Esophagus muscularis mucosa (tissue), 4 donors: ENCODE results near the gene UBE2R2. TPM values are rescaled to one million over a fixed set of nuclear protein-coding genes. Genes with fewer than 3 reads are reported as not detected.
A peak's percentile ranks its signal among the peaks of the same experiment; 100 is the strongest.

Experiments used
- DNase-seq: peaks from one replicate; pipeline ENCODE4 v3.0.0-alpha.2; 2017; ENCODE audit errors: extremely low spot score
- H3K27ac ChIP-seq, 4 donors: fragments of 200-600 bp; sonication (generic); replicated peaks in 1 of 4; 1 replicate in 3 of 4; 2 replicates in 1 of 4; pipeline ENCODE4 v1.5.1; 2016 to 2019; ENCODE audit warnings: mild to moderate bottlenecking in 1 of 4
- H3K27me3 ChIP-seq, 4 donors: fragments of 200-600 bp; sonication (generic); one replicate each; pipeline versions ENCODE4 v1.5.1 to v1.6.0; 2016 to 2019
- H3K36me3 ChIP-seq, 4 donors: fragments of 200-600 bp; sonication (generic); one replicate each; pipeline ENCODE4 v1.5.1; 2016 to 2019
- H3K4me1 ChIP-seq, 4 donors: fragments of 200-600 bp; sonication (generic); one replicate each; pipeline ENCODE4 v1.5.1; 2016 to 2019
- H3K4me3 ChIP-seq, 4 donors: fragments of 200-600 bp; sonication (generic); 1 replicate in 2 of 4; 2 replicates in 2 of 4; pipeline ENCODE4 v1.5.1; 2016 to 2019; ENCODE audit warnings: mild to moderate bottlenecking in 4 of 4, moderate library complexity in 1 of 4
- H3K9me3 ChIP-seq, 4 donors: fragments of 200-600 bp; sonication (generic); 1 replicate in 3 of 4; 2 replicates in 1 of 4; pipeline ENCODE4 v1.5.1; 2016 to 2019
- CTCF ChIP-seq, 3 experiments: fragments of 200-600 bp in 2 of 3; fragments of 450-650 bp in 1 of 3; sonication (generic) in 2 of 3; IDR thresholded peaks; one replicate each; pipeline ENCODE4 v1.5.1; 2017 to 2019; ENCODE audit warnings: antibody characterized with exemption in 3 of 3, mild to moderate bottlenecking in 2 of 3, moderate library complexity in 1 of 3
- EP300 ChIP-seq: sonication (generic); formaldehyde crosslinking; IDR thresholded peaks from one replicate; pipeline ENCODE4 v1.6.1; 2017; ENCODE audit warnings: antibody characterized with exemption
- POLR2A ChIP-seq: fragments of 450-650 bp; IDR thresholded peaks from one replicate; pipeline ENCODE4 v1.6.1; 2017; ENCODE audit warnings: antibody characterized with exemption, moderate library complexity, mild to moderate bottlenecking, low read depth
- POLR2AphosphoS5 ChIP-seq, 2 donors: sonication (generic); formaldehyde crosslinking; IDR thresholded peaks; one replicate each; pipeline ENCODE4 v1.6.1; 2017; ENCODE audit warnings: antibody characterized with exemption in 2 of 2
- WGBS: methylation state at CpG from one replicate; pipeline ENCODE4 v1.1.5; 2018; 5-methylcytosine and 5-hydroxymethylcytosine counted together
- intact Hi-C: fragments of 100-400 bp; cut with DNase I; formaldehyde crosslinking; loops from one replicate; pipeline ENCODE4 v1.15.1; 2023
- total RNA-seq, 4 donors: library from RNA; depleted of rRNA; stranded (reverse); fragments of >200 nt; gene quantifications; one replicate each; pipeline versions ENCODE4 v1.1.0 to v1.2.1, GENCODE V29; 2016

The UBE2R2 gene
- total RNA-seq, 4 donors from 2014 or later, result 27.8 to 45.1 (median 34.4) TPM

GRCh38 chr9:33939924-33940874, 123.2 kb downstream of the UBE2R2 start:
- H3K27me3 ChIP-seq, result no peaks in the 10 kb centered on the region
- DNase-seq, result no peak
- intact Hi-C loops, result no loop called here
- H3K27ac ChIP-seq, result no peak overlapping the region
- H3K9me3 ChIP-seq, result no peaks in the 10 kb centered on the region
- H3K36me3 ChIP-seq, result peaks cover 19 to 74% (median 63%) of the 10 kb centered on the region in 4 donors
- H3K4me1 ChIP-seq, result peaks cover 6 to 22% (median 16%) of the 10 kb centered on the region in 4 donors
- H3K4me3 ChIP-seq, result no peak overlapping the region
- TF ChIP-seq CTCF (IDR thresholded peaks at IDR 0.05) (no peak), POLR2A (no peak)
- WGBS, result 54% methylated on average over 9 of the region's 9 CpGs

GRCh38 chr9:33942471-33943083, 125.6 kb downstream of the UBE2R2 start:
- no peaks in the 10 kb centered on the region for H3K9me3 ChIP-seq
- intact Hi-C loops, result no loop called here
- H3K27ac ChIP-seq, result no peak overlapping the region
- no peak for TF ChIP-seq POLR2A
- TF ChIP-seq POLR2AphosphoS5 (IDR thresholded peaks at IDR 0.05), result no peak
- TF ChIP-seq EP300, result no peak
- no peak for TF ChIP-seq CTCF (IDR thresholded peaks at IDR 0.05)
- H3K27me3 ChIP-seq, result no peaks in the 10 kb centered on the region
- peaks cover 13 to 38% (median 31%) of the 10 kb centered on the region in 4 donors for H3K4me1 ChIP-seq
- 96% methylated on average over 3 of the region's 3 CpGs for WGBS
- no peak for DNase-seq
- peaks cover 10 to 76% (median 63%) of the 10 kb centered on the region in 4 donors for H3K36me3 ChIP-seq
- H3K4me3 ChIP-seq, result no peak overlapping the region

- intact Hi-C loops, result no loop called here
- Histone ChIP-seq H3K27ac (peak overlapping the region in 1 of 4 donors; percentile 10), H3K27me3 (no peaks in the 10 kb centered on the region), H3K9me3 (no peaks in the 10 kb centered on the region), H3K4me3 (no peak overlapping the region), H3K4me1 (peaks cover 13 to 39% (median 31%) of the 10 kb centered on the region in 4 donors), H3K36me3 (peaks cover 8 to 76% (median 59%) of the 10 kb centered on the region in 4 donors)
- no peak for TF ChIP-seq POLR2AphosphoS5 (IDR thresholded peaks at IDR 0.05)
- no peak for TF ChIP-seq POLR2A
- no peak for TF ChIP-seq CTCF (IDR thresholded peaks at IDR 0.05)
- TF ChIP-seq EP300, result no peak
- WGBS, result 41% methylated on average over 2 of the region's 2 CpGs
- DNase-seq, result no peak
These were observed 126.4 kb downstream of the UBE2R2 start for GRCh38 chr9:33943389-33943788.

GRCh38 chr9:33946779-33947535, 130.0 kb downstream of the UBE2R2 start:
- Histone ChIP-seq H3K4me3 (no peak overlapping the region), H3K9me3 (no peaks in the 10 kb centered on the region), H3K4me1 (peaks cover 13 to 39% (median 26%) of the 10 kb centered on the region in 4 donors), H3K27ac (peak overlapping the region; percentile 15 to 45 (median 34)), H3K27me3 (no peaks in the 10 kb centered on the region), H3K36me3 (peaks cover 0 to 52% (median 43%) of the 10 kb centered on the region in 4 donors)
- TF ChIP-seq POLR2A (no peak), EP300 (no peak), POLR2AphosphoS5 (IDR thresholded peaks at IDR 0.05) (peak in 1 of 2 donors; percentile 61), CTCF (IDR thresholded peaks at IDR 0.05) (no peak)
- intact Hi-C loops, result no loop called here
- no peak for DNase-seq
- 75% methylated on average over 3 of the region's 3 CpGs for WGBS
